Measurements from ENCODE around the gene MBD5. TPM values are rescaled to one million over a fixed set of nuclear protein-coding genes. Genes with fewer than 3 reads are reported as not detected.

MBD5 gene
- polyA plus RNA-seq, 1 of the 3 experiments (the other 2 are of a cell fraction): 7.4 TPM

DNA sequence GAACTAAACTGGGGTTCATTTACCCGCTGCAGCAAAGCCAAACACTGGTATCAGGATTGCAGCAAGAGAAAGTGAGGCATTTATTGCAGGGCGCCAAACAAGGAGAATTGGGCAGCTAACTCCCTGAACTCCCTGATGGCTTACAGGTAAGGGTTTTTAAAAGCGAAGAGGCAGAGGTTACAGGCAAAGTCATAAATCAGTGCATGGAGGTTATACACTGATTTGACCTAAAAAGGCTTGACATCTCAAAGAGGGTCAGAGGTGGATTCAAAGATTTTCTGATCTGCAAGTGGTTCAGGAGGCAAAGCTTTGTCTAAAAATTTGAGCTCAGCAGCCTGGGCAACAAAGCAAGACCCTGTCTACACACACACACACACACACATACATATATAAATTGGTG lies 520.9 kb downstream of the MBD5 start:
- Histone ChIP-seq H3K9me2 (no peaks in the 10 kb centered on the region), H2AFZ (ENCODE audit: low read depth) (no peak overlapping the region), H3K79me2 (ENCODE audit: insufficient read depth) (no peaks in the 10 kb centered on the region), H4K20me1 (ENCODE audit: insufficient read depth) (no peaks in the 10 kb centered on the region), H3K27me3 (ENCODE audit: insufficient read depth) (no peaks in the 10 kb centered on the region; the same call in 1 of the 2 replicates), H3K9me3 (no peaks in the 10 kb centered on the region), H3K9ac (no peak overlapping the region), H3K4me3 (ENCODE audit: low read depth in 2 of 2, low read length in 1 of 2) (no peak overlapping the region), H3K4me2 (no peak overlapping the region), H3K27ac (ENCODE audit: low read depth in 2 of 2, low read length in 1 of 2) (no peak overlapping the region), H3F3A (replicated peaks; ENCODE audit: insufficient read depth) (no peaks in the 10 kb centered on the region), H3K36me3 (replicated peaks in 1 of 2; ENCODE audit: control insufficient read depth in 1 of 2, insufficient read depth in 2 of 2, low read length in 1 of 2) (no peaks in the 10 kb centered on the region), H3K4me1 (ENCODE audit: control insufficient read depth in 1 of 2, insufficient read depth in 2 of 2, low read depth in 1 of 2, low read length in 1 of 2) (no peaks in the 10 kb centered on the region; a peak in 1 of 4 replicates)
- 89% methylated on average over 3 of the region's 3 CpGs for WGBS (ENCODE audit: low lambda C conversion rate)
- ChIA-PET POLR2A (no interaction called here), CTCF (no interaction called here)
- no peak for DNase-seq
- TF ChIP-seq POLR2AphosphoS5 (IDR thresholded peaks at IDR 0.05; ENCODE audit: low read depth, low read length): no peak
- TF ChIP-seq MXI1 (IDR thresholded peaks at IDR 0.05; ENCODE audit: low read depth, low read length): no peak
- TF ChIP-seq, protein P1, sequence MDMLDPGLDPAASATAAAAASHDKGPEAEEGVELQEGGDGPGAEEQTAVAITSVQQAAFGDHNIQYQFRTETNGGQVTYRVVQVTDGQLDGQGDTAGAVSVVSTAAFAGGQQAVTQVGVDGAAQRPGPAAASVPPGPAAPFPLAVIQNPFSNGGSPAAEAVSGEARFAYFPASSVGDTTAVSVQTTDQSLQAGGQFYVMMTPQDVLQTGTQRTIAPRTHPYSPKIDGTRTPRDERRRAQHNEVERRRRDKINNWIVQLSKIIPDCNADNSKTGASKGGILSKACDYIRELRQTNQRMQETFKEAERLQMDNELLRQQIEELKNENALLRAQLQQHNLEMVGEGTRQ (IDR thresholded peaks at IDR 0.05; ENCODE audit: borderline replicate concordance, low read depth, low read length): no peak

DNA sequence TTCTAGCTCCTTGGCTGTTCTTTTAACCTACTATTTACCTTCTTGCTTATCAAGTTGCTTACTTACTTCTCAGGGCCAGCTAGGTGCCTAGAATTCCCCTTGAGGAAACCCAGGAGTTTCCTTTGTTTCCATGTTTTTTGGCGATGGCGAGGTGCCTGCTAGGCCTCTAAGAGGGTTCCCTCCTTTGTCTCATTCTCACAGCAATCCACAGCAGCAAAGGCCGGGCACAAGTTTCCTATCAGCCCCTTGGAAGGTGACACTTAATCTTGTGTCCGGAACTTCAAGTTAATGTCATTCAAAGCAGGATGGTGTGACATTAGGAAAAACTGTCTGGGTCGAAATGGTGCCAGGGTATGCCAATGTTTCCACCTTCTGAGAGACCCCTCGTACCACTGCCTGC lies 521.7 kb downstream of the MBD5 start:
- POLR2A ChIA-PET: no interaction called here
- no peaks in the 10 kb centered on the region for H3K79me2 ChIP-seq (ENCODE audit: insufficient read depth)
- no peak for DNase-seq

More for the DNA sequence above, 521.7 kb downstream of the MBD5 start:
- WGBS (ENCODE audit: low lambda C conversion rate): 61% methylated on average over 5 of the region's 6 CpGs
- no peak overlapping the region for H3K4me3 ChIP-seq (ENCODE audit: low read depth in 2 of 2, low read length in 1 of 2)
- TF ChIP-seq, protein P2, sequence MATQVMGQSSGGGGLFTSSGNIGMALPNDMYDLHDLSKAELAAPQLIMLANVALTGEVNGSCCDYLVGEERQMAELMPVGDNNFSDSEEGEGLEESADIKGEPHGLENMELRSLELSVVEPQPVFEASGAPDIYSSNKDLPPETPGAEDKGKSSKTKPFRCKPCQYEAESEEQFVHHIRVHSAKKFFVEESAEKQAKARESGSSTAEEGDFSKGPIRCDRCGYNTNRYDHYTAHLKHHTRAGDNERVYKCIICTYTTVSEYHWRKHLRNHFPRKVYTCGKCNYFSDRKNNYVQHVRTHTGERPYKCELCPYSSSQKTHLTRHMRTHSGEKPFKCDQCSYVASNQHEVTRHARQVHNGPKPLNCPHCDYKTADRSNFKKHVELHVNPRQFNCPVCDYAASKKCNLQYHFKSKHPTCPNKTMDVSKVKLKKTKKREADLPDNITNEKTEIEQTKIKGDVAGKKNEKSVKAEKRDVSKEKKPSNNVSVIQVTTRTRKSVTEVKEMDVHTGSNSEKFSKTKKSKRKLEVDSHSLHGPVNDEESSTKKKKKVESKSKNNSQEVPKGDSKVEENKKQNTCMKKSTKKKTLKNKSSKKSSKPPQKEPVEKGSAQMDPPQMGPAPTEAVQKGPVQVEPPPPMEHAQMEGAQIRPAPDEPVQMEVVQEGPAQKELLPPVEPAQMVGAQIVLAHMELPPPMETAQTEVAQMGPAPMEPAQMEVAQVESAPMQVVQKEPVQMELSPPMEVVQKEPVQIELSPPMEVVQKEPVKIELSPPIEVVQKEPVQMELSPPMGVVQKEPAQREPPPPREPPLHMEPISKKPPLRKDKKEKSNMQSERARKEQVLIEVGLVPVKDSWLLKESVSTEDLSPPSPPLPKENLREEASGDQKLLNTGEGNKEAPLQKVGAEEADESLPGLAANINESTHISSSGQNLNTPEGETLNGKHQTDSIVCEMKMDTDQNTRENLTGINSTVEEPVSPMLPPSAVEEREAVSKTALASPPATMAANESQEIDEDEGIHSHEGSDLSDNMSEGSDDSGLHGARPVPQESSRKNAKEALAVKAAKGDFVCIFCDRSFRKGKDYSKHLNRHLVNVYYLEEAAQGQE (IDR thresholded peaks at IDR 0.05; ENCODE audit: low read depth, low read length): no peak
- TF ChIP-seq, protein P3, sequence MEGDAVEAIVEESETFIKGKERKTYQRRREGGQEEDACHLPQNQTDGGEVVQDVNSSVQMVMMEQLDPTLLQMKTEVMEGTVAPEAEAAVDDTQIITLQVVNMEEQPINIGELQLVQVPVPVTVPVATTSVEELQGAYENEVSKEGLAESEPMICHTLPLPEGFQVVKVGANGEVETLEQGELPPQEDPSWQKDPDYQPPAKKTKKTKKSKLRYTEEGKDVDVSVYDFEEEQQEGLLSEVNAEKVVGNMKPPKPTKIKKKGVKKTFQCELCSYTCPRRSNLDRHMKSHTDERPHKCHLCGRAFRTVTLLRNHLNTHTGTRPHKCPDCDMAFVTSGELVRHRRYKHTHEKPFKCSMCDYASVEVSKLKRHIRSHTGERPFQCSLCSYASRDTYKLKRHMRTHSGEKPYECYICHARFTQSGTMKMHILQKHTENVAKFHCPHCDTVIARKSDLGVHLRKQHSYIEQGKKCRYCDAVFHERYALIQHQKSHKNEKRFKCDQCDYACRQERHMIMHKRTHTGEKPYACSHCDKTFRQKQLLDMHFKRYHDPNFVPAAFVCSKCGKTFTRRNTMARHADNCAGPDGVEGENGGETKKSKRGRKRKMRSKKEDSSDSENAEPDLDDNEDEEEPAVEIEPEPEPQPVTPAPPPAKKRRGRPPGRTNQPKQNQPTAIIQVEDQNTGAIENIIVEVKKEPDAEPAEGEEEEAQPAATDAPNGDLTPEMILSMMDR (IDR thresholded peaks at IDR 0.05): no peak
- TF ChIP-seq, protein P4, sequence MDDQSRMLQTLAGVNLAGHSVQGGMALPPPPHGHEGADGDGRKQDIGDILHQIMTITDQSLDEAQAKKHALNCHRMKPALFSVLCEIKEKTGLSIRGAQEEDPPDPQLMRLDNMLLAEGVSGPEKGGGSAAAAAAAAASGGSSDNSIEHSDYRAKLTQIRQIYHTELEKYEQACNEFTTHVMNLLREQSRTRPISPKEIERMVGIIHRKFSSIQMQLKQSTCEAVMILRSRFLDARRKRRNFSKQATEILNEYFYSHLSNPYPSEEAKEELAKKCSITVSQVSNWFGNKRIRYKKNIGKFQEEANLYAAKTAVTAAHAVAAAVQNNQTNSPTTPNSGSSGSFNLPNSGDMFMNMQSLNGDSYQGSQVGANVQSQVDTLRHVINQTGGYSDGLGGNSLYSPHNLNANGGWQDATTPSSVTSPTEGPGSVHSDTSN (IDR thresholded peaks at IDR 0.05): no peak
- TF ChIP-seq, protein P1 (IDR thresholded peaks at IDR 0.05; ENCODE audit: borderline replicate concordance, low read depth, low read length): no peak
- no peak for TF ChIP-seq MXI1 (IDR thresholded peaks at IDR 0.05; ENCODE audit: low read depth, low read length)
- no peak for TF ChIP-seq FOXM1 (IDR thresholded peaks at IDR 0.05; ENCODE audit: low read depth)
- no peak for TF ChIP-seq FOXJ3 (CRISPR knock-in tag; IDR thresholded peaks at IDR 0.05)
- no peak for TF ChIP-seq NRF1 (IDR thresholded peaks at IDR 0.05; ENCODE audit: low read depth, low read length)
- TF ChIP-seq RAD21 (IDR thresholded peaks at IDR 0.05; ENCODE audit: low read length): no peak
- TF ChIP-seq RXRA (IDR thresholded peaks at IDR 0.05; ENCODE audit: borderline replicate concordance, low read depth): no peak
- no peak for TF ChIP-seq CHD2 (IDR thresholded peaks at IDR 0.05; ENCODE audit: low read length, partially characterized antibody)
- TF ChIP-seq NFIC (IDR thresholded peaks at IDR 0.05; ENCODE audit: borderline replicate concordance): no peak
- TF ChIP-seq GABPA (IDR thresholded peaks at IDR 0.05; ENCODE audit: low read depth): no peak
- H3K9me3 ChIP-seq: no peaks in the 10 kb centered on the region
- H3F3A ChIP-seq (replicated peaks; ENCODE audit: insufficient read depth): no peaks in the 10 kb centered on the region
- no peaks in the 10 kb centered on the region; the same call in 1 of the 2 replicates for H3K27me3 ChIP-seq (ENCODE audit: insufficient read depth)
- no peaks in the 10 kb centered on the region for H4K20me1 ChIP-seq (ENCODE audit: insufficient read depth)
- H2AFZ ChIP-seq (ENCODE audit: low read depth): no peak overlapping the region
- no peaks in the 10 kb centered on the region; a peak in 1 of 4 replicates for H3K4me1 ChIP-seq (ENCODE audit: control insufficient read depth in 1 of 2, insufficient read depth in 2 of 2, low read depth in 1 of 2, low read length in 1 of 2)
- no peak overlapping the region for H3K27ac ChIP-seq (ENCODE audit: low read depth in 2 of 2, low read length in 1 of 2)
- CTCF ChIA-PET: no interaction called here
- H3K9me2 ChIP-seq: no peaks in the 10 kb centered on the region
- no peak overlapping the region for H3K4me2 ChIP-seq
- H3K36me3 ChIP-seq (replicated peaks in 1 of 2; ENCODE audit: control insufficient read depth in 1 of 2, insufficient read depth in 2 of 2, low read length in 1 of 2): no peaks in the 10 kb centered on the region
- no peak overlapping the region for H3K9ac ChIP-seq

All from SK-N-SH (cell line).